NCI-H748 (cell line): ENCODE results near the gene TCTN3.
"Not testable (repeated sequence)": the region's sequence is repeated elsewhere in the genome, so short reads cannot be mapped to it uniquely, and the experiment has no call there.

Experiments
- DNase-seq: peaks from one replicate; lab custom pipeline; 2025; ENCODE audit not compliant: unreplicated experiment; lab: John Stamatoyannopoulos, UW

TCTN3 gene

GRCh38 chr10:95688648-95689047, 5.1 kb downstream of the TCTN3 start:
- no peak for DNase-seq

GRCh38 chr10:95683966-95684365, 9.8 kb downstream of the TCTN3 start:
- DNase-seq, result no peak

- no peak for DNase-seq
Observed at GRCh38 chr10:95675403-95676116, 18.2 kb downstream of the TCTN3 start.

- DNase-seq, result no peak
Observed at GRCh38 chr10:95674643-95675042, 19.1 kb downstream of the TCTN3 start.

- not testable (repeated sequence) for DNase-seq
Observed at GRCh38 chr10:95672641-95673040, 21.1 kb downstream of the TCTN3 start.

- no peak for DNase-seq
Observed at GRCh38 chr10:95664543-95664942, 29.2 kb downstream of the TCTN3 start.

- DNase-seq, result no peak
Observed at GRCh38 chr10:95663496-95663895, 30.2 kb downstream of the TCTN3 start.

GRCh38 chr10:95661818-95662217, 31.9 kb downstream of the TCTN3 start:
- DNase-seq, result no peak

GRCh38 chr10:95660283-95660682, 33.4 kb downstream of the TCTN3 start:
- no peak for DNase-seq

GRCh38 chr10:95657250-95657649, 36.5 kb downstream of the TCTN3 start:
- no peak for DNase-seq

GRCh38 chr10:95656291-95657164, 37.2 kb downstream of the TCTN3 start, which contains the start of gene ALDH18A1:
Gene ALDH18A1, minus strand, starts transcription at chr10:95656711. Its CDS starts 3,334 bp downstream, at chr10:95653377.
- DNase-seq, result peak; percentile 80

GRCh38 chr10:95655571-95656290, 38.0 kb downstream of the TCTN3 start:
- DNase-seq, result peak; percentile 19

GRCh38 chr10:95653895-95654294, 39.8 kb downstream of the TCTN3 start:
- DNase-seq, result no peak

- no peak for DNase-seq
Observed at GRCh38 chr10:95651346-95652060, 42.2 kb downstream of the TCTN3 start.

GRCh38 chr10:95650232-95650631, 43.5 kb downstream of the TCTN3 start:
- DNase-seq, result no peak

GRCh38 chr10:95648138-95648537, 45.6 kb downstream of the TCTN3 start:
- DNase-seq, result no peak

GRCh38 chr10:95646160-95646559, 47.6 kb downstream of the TCTN3 start:
- no peak for DNase-seq

GRCh38 chr10:95644901-95645300, 48.8 kb downstream of the TCTN3 start:
- DNase-seq, result no peak

- no peak for DNase-seq
Observed at GRCh38 chr10:95640891-95641315, 52.8 kb downstream of the TCTN3 start.

GRCh38 chr10:95637911-95638310, 55.8 kb downstream of the TCTN3 start:
- DNase-seq, result no peak

GRCh38 chr10:95637140-95637539, 56.6 kb downstream of the TCTN3 start:
- DNase-seq, result no peak
